ENCODE results near the gene ATG4D.
"Not testable (repeated sequence)": the region's sequence is repeated elsewhere in the genome, so short reads cannot be mapped to it uniquely, and the experiment has no call there.

Gene ATG4D

DNA sequence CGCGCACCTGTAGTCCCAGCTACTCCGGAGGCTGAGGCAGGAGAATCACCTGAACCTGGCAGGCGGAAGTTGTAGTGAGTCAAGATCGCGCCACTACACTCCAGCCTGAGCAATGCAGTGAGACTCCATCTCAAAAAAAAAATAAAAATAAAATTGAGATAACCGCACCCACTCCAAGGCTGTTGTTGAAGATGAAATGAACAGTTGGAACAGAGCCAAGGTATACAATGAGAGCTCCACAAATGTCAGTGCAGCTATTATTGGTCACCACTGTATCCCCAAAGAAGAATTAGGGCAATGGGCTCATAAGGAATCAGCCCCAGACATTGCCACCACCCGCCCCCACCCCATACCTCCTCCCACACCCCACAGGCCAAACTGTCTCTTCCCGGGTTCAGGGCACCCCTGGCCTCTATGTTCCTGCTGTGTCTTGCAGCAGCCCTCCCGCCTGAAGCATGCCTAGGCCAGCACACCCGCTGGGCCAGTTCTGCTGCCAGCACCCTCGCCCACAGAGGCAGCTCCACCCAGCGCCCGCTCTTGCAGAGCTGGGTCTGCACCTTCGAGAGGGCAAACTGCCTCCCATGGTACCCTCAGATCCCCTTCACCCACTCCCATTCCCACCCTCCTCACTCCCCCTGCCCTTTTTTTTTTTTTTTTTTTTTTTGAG, 22.9 kb upstream of the ATG4D start:
- peak; percentile 41 for DNase-seq

GRCh38 chr19:10521461-10522171, 22.1 kb upstream of the ATG4D start:
- no peak for DNase-seq

DNA sequence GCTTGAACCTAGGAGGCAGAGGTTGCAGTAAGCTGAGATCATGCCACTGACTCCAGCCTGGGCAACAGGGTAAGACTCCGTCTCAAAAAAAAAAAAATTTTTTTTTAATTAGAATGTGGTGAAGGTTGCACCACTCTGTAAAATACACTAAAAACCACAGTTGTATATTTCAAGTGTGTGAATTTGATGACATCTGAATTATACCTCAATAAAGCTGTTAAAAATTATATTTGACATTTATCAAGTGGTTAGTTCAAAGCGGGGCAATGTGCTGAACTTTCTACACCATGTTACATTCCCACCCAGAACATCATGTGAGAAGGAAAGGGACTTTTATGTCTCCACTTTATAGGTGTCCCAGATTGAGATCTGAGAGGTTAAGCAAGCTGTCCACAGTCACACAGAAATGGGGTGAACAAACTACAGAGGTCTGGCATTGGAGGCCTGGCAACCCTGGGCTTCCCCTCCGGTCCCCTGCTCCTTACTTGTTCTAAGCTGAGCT, 20.5 kb upstream of the ATG4D start:
- no peak for DNase-seq

DNA sequence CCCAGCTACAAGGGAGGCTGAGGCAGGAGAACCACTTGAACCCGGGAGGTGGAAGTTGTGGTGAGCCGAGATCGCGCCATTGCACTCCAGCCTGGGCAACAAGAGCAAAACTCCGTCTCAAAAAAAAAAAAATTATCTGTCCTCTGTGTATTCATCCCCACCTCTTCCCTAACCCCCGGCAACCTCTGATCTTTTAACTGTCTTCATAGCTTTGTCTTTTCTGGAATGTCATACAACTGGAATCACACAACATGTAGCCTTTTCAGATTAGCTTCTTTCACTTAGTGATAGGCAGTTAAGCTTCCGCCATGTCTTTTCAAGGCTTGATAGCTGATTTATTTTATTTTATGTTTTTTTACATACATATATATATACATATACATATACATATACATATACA, 18.1 kb upstream of the ATG4D start:
- DNase-seq, result no peak

GRCh38 chr19:10526887-10527286, 16.8 kb upstream of the ATG4D start:
- DNase-seq, result not testable (repeated sequence)

DNA sequence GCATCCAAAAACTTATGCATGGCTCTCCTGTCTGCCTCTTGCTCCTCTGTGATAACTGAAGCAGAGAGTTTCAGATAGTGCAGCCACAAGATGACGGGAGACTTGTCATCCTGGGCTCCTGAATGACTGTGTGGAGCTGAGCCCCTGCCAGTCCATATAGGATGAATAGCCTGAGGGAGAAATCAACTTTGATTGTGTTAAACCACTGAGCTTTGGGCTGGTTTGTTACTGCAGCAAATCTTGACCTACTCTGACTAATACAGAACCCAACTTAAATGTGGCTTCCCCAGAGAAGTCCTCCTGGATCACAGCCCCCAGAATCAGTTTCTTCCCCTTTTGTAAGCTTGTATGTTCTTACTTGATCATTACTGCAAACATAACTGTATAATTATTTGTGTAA, 11.2 kb upstream of the ATG4D start:
- no peak for DNase-seq

DNA sequence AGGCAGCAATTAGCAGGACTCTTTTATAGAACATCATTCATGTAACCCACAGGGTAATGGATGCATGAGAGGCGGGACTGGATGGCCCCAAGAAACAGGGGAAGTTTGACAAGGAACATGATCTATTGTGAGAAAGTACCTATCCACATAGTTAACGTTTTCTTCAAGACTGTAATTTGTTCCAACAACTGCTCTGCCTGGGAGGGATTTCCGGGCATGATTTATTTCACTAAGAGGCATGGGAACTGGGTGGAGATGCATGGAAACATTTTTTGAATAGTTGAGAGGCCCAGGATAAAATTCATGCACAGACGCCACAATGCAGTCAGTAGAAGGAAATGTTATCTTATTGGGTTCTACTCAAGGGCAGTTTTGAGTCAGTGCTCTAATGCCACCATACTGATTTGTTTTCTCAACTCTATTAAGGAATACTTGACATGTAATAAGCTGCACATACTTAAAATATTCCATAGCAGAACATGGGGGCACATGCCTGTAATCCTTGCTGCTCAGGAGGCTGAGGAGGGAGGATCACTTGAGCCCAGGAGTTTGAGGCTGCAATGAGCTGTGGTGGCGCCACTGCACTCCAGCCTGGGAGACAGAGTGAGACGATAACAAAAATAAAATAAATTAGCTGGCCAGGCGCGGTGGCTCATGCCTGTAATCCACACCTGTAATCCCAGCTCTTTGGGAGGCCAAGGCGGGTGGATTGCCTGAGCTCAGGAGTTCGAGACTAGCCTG, 9.9 kb upstream of the ATG4D start:
- no peak for DNase-seq

GRCh38 chr19:10535613-10536012, 8.1 kb upstream of the ATG4D start:
- DNase-seq, result no peak

DNA sequence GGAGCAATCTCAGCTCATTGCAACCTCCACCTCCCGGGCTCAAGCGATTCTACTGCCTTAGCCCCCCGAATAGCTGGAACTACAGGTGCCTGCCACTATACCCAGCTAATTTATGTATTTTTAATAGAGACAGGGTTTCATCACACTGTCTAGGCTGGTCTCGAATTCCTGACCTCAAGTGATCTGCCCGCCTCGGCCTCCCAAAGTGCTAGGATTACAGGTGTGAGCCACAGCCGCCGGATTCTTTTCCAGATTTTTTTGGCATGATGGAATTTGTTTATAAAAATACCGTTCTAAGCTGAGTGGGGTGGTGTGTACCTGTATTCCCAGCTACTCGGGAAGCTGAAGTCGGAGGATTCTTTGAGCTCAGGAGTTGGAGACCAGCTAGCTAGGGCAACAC, 6.0 kb upstream of the ATG4D start:
- DNase-seq, result no peak

DNA sequence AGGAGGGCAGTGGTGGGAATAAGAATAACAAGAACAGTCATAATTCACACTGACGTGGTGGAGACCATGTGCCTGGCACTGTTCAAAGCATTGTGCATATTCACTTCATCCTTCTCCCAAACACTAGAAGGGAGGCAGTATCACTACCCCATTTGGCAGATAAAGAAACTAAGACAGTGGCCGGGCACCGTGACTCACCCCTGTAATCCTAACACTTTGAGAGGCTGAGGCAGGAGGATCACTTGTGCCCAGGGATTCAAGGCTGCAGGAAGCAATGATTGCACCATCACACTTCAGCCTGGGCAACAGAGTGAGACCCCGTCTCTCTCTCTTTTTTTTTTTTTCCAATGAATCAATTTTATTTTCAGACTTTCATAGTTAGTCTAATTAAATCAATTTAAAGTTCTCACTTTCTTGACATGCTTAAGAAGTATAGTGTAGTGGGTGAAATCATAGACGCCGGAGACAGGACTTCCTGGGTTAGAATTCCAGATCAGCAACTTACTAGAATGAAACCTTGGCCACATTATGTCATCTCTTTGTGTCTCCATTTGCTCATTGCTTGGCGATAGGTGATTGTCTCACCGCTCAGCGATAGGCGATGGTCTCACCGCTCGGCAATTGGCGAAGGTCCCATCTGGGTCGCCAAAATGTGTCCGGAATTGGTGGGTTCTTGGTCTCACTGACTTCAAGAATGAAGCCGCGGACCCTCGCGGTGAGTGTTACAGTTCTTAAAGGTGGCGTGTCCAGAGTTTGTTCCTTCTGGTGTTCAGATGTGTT, 5.3 kb upstream of the ATG4D start:
- no peak for DNase-seq

DNA sequence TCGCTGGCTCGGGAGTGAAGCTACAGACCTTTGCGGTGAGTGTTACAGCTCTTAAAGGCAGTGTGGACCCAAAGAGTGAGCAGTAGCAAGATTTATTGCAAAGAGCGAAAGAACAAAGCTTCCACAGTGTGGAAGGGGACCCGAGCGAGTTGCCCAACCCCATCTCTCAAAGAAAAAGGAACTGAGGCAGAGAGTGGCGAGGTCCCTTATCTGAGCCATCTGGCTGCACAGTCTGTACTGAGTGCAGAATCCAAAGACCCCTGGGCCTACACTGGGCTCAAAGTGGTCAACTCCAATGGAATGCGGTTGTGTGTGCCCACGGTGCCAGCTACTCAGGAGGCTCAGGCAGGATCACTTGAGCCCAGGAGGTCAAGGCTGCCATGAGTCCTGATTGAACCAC, 4.7 kb upstream of the ATG4D start:
- not testable (repeated sequence) for DNase-seq

DNA sequence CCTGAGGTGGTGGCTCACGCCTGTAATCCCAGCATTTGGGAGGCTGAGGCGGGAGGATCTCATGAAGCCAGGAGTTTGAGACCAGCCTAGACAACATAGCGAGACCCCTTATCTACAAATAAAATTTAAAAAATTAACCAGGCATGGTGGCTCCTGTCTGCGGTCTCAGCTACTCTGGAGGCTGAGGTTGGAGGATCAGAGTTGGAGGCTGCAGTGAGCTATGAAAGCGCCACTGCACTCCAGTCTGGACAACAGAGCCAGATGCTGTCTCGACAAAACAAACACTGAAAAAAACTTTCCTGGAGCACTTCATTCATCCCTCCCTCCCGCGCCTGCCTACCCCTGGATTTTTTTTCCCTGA, 665 bp upstream of the ATG4D start:
- peak; percentile 81 for DNase-seq

- peak; percentile 48 for DNase-seq
Observed at GRCh38 chr19:10544242-10544752, 593 bp downstream of the ATG4D start.

DNA sequence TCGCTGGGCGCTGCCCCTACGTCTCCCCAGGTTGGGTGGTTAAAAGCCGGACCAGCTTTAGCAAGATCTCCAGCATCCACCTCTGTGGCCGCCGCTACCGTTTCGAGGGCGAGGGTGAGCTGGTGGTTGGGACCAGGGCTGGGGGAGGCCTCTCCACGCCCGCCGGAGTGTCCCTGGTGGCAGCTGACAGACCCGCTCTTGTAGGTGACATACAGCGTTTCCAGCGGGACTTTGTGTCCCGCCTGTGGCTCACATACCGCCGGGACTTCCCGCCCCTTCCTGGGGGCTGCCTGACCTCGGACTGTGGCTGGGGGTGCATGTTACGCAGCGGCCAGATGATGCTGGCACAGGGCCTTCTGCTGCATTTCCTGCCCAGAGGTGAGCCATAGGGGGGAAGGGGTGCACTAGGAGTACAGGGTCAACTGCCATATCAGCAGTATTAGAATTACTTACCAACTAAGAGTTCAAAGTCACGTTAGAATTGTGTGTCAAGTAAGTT, 1.1 kb downstream of the ATG4D start:
- no peak for DNase-seq

GRCh38 chr19:10546817-10547216, 3.1 kb downstream of the ATG4D start:
- no peak for DNase-seq

- no peak for DNase-seq
Observed at GRCh38 chr19:10548746-10549276, 5.1 kb downstream of the ATG4D start.

DNA sequence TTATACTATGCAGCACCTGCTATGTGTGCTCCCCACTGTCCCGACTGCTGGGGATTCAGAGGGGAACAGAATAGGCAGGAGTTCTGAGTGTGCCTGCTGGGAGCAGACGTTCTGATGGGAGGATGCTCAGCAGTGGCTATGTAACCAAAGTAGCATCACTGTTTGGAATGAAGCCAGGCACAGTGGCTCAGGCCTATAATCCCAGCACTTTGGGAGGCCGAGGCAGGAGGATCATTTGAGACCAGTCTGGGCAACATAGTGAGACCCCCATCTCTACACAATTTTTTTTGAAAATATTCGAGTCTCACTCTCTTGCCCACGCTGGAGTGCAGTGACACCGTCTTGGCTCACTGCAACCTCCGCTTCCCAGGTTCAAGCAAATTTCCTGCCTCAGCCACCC, 6.0 kb downstream of the ATG4D start:
- peak; percentile 15 for DNase-seq

- no peak for DNase-seq
Observed at GRCh38 chr19:10550336-10550735, 6.6 kb downstream of the ATG4D start.

DNA sequence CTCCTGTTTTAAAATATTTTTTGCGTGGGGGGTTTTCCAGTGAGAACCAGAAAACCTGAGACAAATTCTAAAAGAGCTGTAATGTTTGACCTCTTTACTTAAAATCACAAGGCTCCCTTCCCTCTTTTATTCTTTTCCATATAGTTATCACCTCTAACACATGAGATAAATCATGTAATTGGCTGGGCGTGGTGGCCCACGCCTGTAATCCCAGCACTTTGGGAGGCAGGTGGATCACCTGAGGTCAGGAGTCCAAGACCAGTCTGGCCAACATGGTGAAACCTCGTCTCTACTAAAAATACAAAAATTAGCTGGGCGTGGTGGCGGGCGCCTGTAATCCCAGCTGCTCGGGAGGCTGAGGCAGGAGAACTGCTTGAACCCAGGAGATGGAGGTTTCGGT, 7.3 kb downstream of the ATG4D start:
- not testable (repeated sequence) for DNase-seq

- peak; percentile 73 for DNase-seq
Observed at GRCh38 chr19:10551698-10552301, 8.1 kb downstream of the ATG4D start.

- DNase-seq, result peak; percentile 52
Observed at GRCh38 chr19:10552510-10553053, 8.9 kb downstream of the ATG4D start.
